EH (cell line): ENCODE results near the gene CEBPA.
"Not testable (repeated sequence)": the region's sequence is repeated elsewhere in the genome, so short reads cannot be mapped to it uniquely, and the experiment has no call there.

Source experiments
- DNase-seq: peaks from one replicate; pipeline ENCODE4 v3.0.0-alpha.2; 2015; ENCODE audit warnings: low read depth

The CEBPA gene

DNA sequence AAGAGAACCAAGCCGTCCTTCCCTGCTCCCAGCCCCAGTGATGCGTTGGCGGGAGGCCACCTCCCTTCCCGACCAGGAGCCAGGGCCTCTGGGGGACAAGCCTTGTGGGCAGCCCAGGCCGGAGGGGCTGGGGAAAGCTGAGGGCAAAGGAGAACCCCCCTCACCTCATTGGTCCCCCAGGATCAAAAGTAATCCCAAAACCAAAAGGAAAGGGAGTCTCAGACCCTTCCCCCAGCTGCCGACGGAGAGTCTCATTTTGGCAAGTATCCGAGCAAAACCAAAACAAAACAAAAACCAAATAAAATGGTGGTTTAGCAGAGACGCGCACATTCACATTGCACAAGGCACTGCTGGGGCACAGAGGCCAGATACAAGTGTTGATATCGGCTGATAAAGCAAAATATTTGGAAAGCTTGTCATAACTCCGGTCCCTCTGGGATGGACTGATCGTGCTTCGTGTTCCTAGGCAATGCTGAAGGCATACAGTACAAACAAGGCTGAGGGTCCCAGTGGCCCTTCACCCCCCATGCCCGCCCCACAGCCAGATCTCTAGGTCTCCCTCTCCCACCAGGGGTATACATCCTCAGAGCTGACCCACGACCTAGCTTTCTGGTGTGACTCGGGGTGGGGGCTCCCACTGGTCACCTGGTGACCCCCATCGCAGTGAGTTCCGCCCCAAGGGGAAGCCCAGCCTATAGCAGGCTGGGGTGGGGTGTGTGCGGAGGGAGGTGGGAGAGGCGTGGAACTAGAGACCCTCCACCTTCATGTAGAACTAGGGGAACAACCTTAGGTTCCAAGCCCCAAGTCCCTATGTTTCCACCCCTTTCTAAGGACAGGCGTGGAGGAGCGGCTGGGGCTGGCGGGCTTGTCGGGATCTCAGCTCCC lies 2.1 kb downstream of the CEBPA start:
- DNase-seq, result no peak

DNA sequence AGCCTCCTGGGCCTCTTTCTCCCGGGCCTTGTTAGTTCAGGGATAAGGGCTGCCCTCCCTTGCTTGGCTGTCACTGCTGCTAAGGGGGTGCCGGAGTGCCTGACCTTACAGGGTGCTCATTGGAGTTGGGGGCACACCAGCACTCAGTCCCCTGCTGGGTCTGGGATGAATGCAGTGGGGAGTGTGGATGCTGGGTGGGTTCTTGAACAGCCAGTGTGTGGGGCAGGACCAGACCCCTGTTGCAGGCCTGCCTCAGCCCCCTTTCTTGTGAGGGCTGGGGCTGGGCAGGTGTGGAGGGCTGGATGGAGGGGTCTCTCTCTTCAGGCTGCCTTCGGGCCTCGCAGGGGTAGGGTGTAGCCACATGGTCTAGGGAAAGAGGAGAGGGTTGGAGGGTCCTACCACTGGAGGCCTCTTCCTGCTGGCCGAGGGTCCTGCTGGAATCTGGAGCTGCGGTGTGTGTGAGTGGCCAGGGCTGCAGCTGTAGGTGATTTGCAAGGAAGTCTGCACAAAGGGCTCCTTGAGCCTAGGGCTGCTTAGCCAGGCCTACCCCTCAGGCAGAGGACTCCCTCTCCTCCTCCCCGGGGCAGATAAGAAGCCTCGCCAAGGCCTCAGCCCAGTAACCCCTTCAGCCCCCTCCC lies 3.2 kb downstream of the CEBPA start:
- no peak for DNase-seq

DNA sequence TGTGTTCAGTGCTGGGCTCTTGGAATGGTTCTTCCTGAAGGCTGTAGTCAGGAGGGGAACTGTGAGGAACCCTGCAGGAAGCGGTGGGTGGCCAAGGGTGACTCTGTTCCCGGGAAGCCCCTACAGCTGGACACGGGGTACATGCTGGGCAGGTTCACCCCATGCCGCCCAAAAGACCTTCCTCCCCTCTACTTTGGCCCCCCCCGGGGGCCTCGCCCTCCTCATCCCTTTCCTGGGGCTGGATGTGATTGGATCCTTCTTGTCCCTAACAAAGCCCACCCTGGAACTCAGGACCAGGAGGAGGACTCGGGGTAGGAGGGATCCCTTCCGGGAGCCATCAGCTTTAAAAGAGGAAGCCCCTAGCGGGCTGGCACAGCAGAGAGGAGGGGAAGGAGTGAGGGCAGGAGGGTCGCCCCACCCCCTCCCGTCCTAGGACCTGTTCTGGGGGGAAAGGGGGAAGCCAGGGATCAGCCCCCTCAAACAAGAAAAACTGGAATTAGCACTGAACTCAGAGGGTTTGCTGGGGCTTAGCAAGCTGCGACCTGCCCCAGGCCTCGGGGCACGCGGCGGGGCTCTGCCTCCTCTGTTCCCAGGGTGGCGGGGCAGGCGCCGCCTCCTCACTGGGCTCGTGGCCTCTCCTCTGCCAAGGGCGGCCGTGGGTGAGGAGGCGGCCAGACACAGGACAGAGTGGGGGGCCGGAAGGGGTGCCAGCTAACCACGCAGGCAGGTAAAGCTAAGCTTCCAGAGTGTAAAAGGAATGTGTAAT lies 4.0 kb downstream of the CEBPA start:
- DNase-seq, result no peak

DNA sequence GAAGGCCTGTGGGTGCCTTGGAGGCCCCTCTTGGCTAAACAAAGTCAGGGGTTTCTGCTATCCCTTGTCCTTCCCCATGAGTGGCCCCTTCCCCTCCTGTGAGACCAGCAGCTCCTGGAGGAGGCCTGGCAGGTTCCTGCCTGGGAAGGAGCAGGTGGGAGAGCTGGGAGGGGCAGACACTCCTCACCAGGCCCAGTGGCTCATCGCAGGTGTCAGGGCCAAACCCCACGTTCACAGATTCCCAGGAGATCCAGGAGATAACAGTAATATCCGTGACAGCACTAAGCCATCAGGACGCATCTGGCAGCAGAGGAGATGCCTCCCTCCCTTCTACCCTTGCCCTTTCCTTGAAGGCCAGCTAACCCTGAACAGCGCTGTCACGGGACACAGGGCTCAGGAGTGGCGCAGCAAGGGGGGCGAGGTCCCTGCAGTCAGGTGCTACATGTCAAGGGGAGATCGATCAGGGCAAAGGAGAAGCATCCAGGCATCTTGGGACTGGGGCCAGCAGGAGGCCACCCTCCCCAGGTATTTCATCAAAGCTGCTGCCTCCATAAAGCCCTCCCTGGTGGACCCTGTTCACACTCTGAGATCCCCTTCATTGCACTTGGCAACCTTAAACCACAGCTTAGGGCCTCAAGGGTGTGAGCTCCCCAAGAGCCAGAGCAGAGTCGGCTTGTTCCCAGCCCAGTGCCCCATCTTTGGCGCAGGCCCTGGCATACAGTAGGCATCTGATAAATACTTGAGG lies 4.8 kb downstream of the CEBPA start:
- no peak for DNase-seq

DNA sequence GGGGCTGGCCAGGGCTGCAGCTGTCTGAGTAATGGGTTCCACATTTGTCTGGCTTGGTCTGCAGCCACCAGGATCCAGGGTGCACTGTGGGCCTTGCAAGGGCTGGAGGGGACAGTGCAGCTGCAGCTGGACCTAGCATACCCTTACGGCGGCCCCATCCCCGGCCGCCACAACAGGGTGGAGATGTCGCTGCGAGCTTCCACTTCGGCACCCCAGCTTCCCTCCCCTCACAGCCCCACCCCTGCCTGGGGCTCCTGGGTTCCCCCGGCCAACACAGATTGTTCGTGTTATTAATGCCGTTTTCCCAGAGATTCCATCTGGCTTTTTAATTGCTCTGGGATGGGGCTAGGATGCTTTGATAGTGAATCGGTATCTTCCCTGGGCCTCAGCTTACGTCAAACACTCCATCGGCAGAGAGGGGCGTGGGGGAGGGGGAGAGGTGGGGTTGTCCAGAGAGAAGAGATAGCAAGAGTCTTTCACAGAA lies 5.8 kb downstream of the CEBPA start:
- DNase-seq, result peak; percentile 90

DNA sequence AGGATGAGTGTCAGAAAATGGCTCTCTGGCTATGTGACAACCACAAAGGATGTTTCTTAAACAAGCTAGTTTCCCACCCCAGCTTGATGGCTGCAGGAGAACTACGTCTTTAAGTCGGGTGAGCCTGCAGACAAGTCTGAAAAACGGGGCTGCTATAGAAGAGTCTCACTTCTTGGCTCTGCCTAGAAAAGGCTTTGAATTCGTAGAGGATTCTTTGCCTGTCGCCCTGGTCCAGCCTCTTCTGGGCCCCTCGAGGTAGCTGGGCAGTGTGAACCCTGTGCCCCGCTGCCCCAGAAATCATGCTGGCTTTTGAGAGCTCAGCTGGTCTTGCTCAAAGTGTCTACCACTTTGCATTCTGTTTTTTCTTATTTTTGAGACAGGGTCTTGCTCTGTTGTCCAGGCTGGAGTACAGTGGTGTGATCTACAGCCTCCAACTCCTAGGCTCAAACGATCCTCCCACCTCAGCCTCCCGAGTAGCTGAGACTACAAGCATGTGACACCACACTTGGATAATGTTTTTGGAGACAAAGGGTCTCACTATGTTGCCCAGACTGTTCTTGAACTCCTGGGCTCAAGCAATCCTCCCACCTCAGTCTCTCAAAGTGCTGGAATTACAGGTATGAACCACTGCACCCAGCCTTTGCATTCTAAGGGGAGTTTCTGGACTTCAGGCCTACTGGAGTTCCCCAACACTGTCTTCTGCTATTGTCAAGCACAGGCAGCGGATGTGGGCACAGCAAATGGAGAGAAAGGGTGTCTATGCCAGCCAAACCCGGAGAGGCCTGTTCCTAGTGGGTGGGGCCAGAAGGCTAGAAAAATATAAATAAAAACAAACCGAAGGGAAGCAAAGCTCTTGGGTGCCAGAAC lies 6.5 kb downstream of the CEBPA start:
- DNase-seq, result no peak

DNA sequence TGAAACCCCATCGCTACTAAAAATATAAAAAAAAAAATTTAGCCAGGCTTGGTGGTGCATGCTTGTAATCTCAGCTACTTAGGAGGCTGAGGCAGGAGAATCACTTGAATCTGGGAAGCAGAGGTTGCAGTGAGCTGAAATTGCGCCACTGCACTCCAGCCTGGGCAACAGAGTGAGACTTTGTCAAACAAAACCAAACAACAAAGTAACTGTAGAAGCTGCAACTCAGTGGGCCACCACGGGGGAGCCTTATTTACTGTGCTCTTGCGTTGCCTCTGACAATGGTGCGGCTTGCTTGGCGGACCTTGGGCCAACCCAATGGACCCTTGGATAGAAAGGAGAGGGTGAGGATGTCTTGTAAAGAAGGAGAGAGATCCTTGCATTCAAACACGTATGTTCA lies 7.3 kb downstream of the CEBPA start:
- DNase-seq, result not testable (repeated sequence)

DNA sequence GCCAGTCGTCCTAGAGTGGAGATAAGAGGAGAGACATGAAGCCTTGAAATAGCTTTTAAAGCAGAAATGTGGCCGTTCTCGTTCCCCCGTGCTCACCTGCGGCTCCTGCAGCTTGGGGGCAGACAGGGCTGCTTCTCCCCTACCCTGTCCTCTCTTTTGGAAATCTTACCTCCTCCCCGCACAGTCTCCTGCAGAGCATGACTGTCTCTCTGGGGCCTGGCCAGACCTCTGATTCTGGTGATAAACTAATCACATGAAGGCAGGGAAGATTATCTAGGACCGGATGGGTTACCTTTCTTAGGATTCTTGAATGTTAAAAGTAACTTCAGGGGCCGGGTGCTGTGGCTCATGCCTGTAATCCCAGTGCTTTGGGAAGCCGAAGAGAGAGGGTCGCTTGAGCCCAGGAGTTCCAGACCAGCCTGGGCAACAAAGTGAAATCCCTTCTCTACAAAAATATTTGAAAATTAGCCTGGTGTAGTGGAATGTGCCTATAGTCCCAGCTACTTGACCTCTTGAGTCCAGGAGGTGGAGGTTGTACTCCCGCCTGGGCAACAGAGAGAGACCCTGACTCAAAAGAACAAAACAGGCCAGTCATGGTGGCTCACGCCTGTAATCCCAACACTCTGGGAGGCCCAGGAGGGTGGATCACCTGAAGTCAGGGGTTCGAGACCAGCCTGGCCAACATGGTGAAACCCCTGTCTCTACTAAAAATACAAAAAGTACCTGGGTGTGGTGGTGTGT lies 8.1 kb downstream of the CEBPA start:
- no peak for DNase-seq

DNA sequence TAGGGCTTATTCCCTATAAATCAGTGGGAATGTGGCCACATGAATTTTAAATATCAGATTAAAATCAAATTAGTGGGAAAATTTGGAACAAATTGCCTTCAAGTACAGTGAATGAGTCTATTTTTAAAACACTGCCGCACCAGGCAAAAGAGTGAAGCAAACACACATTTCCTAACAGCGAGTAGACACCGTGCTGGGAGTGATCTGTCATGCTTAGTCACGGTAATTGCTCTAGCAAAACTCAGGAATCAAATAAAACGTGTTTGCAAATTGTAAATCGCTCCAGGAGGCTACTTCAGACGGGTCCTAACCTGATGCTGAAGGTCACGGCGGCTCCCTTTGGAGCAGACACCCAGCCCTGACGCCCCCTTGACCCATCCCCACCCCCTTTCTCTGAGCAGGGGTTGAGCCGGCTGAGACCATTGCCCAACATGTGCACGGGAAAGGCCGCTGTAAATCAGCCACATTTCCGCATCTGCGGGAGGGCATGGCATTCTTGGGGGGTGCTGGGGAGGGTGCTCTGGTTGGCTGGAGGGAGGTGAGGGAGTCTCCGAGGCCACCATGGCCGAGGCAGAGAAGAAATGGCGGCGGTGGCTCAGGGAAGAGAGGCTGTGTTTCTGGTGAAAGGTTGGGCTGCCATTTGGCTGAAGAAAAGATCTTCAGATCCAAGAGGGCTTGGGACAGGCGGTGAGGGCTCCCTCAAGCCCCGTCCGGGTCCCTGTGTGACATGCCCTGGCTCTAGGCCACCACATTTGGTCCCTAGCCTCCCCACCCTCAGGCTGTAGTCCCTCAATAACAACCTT lies 8.9 kb downstream of the CEBPA start:
- DNase-seq, result peak; percentile 84

DNA sequence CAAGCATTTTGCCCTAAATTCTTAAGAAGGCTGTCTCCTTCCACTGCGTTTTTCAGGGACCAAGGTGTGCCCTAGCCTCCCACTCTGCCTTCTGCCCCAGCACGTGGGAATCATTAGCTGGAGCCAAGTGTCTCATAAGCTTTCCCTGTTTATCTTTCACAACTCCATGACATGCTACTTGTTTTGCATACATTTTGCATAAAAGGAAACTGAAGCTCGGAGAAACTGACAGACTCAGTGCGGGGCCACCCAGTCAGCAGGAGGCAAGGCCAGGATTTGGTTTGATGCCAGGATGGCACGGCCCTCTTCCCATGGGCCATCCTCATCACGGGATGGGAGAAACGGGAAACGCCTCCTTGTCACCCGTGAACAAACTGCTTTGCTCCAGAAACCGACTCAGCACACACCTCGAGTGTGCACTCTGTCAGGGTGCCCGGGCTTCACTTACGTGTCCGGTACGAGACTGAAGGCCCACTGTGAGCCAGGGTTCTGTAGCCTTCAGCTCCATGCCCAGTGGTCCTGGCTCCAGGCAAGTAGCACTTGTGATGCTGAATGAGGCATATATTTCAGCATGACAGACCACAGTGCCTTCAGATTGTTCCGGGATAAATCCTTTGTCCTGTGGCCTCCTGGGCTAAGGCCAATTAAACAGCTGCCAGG lies 9.6 kb downstream of the CEBPA start:
- DNase-seq, result peak; percentile 60

DNA sequence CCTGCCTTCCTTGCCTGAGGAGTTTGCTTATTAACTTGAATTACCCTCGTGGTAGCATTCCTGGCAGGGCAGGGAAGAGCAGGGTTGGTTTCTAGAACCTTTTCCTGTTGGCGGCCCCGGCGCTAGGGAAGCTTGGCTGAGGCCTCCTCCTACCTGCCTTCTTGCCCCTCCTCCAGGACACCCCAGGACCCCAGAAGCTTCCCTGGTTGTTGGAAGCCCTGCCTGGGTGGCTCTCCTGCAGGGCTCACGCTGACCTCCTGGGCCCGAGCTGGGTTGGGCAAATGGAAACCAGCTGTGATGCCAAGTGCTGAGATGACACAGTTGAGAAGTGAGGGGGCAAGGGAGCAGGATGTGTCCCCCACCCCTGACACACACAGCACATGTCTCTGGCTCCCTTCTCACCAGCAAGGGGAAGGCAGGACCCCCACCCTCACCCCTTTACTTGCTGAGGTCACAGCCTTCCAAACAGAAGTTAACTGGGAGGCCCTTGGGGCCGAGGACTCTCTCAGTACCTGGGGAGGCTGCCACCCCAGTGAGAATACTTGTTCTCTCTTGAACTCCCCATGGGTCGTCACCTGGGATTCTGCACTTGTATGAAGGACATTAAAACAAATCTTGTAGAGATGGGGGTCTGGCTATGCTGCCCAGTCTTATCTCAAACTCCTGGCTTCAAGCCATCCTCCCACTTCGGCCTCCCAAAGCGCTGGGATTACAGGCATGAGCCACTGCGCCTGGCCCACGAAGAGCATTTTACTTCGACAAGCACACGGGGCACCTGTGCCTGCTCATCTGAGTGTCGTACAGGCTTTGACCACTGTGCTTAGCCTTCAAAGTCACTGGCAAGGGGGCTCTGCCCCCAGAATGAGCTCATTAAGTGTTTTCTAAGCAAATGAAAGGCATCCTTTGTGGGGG lies 10.5 kb downstream of the CEBPA start:
- no peak for DNase-seq

DNA sequence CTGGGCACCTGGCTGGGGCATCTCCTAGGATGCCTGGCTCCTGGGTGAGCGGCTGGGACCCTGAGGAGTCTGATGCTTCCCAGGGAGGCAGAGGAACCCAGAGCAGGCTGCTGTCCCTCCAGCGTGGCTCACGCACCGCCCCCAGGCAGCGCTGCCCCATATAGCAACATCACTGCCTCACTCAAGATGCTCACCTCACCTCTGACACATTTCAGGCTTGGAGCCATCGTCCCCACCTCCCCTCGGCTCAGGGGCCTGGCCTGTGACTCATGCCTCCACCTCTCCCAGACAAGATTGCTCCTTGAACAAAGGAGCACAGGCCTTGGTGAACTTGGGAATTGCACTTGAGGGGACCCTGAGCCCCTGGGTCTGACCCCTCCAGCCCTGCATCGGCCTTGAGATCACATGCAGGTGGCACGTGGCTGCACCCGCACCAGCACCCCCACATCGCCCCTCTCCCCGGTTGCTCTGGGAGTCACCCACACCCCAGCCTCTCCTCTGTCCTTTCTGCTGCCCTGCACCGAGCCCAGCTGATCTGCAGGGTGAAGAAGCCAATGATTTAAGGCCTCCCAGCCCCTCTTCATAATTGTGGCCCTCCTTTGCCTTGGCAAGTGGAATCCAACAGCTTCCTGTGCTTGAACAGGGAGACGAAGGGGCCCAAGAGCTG lies 11.2 kb downstream of the CEBPA start:
- DNase-seq, result no peak

DNA sequence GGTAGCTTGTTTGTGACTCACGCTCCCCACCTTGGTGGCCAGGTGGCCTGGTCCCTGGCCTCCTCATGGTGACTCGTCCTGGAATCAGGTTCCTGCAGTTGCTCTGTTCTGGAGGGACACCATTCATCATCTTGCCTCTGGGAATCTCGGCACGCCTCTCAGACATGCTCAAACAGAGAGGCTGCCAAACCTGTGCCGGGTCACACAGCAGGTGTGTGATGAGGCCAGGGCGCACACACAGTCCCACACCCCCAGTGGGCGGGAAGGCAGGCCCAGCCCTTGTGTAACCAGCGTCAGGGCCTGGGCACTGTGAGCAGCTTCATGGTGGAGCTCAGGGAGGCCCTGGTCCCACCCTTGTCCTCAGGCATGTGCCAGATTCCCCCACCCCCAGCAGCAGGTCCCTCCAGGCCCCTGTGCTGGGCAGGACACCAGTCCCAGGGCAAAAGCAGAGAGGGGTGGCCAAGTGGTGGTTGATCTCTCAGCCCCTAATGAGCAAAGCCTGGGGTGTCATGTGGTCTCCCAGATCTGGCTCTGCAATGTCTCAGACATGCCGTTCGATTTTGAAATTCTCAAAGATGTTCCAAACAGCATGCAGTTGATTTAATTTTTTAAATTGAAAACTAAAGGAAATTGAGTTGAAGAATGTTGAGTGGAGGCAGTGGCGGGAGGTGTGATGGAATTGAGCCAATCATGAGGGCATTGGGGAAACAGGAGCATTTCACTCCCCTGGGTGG lies 12.1 kb downstream of the CEBPA start:
- no peak for DNase-seq

DNA sequence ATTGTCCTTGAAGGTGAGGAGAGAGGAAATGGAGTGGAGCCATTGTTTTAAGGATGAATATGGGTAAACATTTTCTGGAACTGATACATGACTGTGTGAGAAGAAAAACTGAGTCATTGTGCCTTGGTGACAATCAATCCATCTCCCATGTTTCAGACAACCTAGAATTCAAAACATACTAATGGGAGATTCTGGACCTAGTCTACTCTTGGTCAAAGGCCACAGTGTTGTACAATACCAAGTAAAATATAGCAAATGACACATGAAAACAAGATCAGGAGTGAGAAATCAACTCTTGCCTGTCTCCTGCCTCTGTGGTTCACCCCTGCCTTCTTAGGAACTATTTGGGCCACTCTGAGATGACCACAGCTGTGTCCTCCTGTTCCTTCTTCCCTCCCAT lies 13.1 kb downstream of the CEBPA start:
- no peak for DNase-seq

DNA sequence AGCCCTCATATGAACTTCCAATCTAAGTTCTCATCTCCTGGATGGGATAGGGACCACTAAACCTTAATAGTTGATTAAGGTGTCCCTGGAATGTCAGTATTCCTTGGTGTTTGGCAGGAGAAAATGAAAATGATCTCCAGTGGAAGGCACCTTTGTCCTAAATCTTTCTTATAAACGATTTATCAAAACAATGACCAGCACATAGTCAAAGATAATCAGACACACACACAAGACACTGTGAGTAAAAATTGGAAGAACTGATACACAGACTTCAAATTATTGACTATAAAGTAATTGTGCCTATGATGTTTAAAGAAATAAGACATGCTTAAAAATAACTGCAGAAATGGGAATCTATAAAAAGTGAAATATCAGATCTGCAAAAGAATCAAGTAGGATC lies 13.7 kb downstream of the CEBPA start:
- no peak for DNase-seq

DNA sequence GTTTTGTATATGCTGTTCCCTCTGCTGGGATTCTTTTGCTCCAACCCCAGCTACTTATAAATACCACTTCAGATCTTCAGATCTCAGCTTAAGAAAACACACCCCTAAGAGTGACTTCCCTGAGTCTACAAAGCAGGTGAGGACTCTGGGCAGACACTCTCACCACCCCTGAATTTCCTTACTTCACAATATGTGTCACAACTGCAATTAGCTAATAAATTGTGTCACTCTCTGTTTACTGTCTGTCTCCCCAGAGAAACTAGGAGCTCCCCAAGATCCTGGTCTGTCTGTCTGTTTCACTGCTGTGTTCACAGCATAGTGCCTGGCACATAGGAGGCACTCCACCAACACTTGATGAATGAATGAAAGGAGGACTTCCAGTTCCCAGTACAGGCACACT lies 14.4 kb downstream of the CEBPA start:
- no peak for DNase-seq

DNA sequence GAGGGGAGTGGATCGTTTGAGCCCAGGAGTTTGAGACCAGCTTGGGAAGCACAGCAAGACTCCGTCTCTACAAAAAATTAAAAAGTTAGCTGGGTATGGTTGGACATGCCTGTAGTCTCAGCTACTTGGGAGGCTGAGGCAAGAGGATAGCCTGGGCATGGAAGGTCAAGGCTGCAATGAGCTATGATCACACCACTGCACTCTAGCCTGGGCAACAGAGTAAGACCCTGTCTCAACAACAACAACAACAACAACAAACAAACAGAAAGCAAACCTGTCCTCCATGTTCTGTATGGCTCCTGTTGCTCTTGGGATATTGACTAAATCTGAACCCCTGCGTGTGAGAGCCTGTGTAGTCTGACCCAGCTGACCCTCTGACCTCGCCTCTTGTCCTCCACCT lies 14.9 kb downstream of the CEBPA start:
- no peak for DNase-seq
